ENCODE measurements around the gene CEACAM6. TPM values are rescaled to one million over a fixed set of nuclear protein-coding genes. Genes with fewer than 3 reads are reported as not detected.

Gene CEACAM6
- total and polyA plus RNA-seq, 9 of the 15 experiments (the other 6 are each of a cell fraction or from before 2014, with no cell fraction given): 0.24 TPM; not detected in 8

DNA sequence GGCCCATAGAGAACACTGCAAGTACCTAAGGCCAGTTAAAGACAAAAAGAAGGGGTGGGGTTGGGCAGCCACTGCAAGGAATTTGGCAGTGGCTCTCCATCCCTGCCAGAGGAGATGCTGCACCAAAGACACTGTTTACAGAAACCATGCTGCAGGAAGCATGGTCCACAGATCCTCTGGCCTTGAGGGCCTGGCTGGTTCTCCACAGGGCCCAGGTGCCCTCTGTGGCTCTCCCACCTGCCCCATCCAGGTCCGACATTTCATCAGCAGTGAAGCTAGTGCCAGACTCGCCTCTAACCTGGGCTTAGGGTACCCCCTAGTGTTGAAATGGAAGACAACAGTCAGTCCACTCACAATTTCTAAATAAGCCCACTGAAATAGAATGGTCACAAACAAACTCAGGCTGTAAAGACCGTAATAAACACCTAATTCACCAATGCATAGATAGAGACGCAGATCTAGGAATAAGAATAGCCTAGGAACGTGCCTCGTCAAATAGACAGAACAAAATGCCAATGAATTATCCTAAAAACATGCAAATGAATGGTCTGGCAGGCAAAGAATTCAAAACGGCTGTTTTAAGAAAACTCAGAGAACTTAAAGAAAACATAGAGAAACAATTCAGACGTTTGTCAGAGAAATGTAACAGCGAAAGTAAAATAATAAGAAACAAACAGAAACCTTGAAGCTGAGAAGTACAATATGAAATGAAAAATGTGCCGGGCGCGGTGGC is 65.8 kb downstream of the CEACAM6 start:
- no peaks in the 10 kb centered on the region for H3K9me1 ChIP-seq (ENCODE audit: control insufficient read depth, insufficient read depth, low read length)
- no peak overlapping the region for H3K4me3 ChIP-seq
- in situ Hi-C loops (cut with MboI) (no loop called here), intact Hi-C loops (cut with micrococcal nuclease) (loop anchor here (1.0 to 2.0 kb wide), 3 partner anchors 28 to 114 kb away; no protein-coding TSS in a partner anchor)
- H2AFZ ChIP-seq (ENCODE audit: low read depth, low read length): no peak overlapping the region
- no peak overlapping the region for H3K27ac ChIP-seq (ENCODE audit: extremely low read depth, low read depth, low read length)
- ChIA-PET CTCF (ENCODE audit: low intra/inter-chr PET ratio) (interaction anchor here (0.6 to 1.9 kb wide), 7 partner anchors 27 to 129 kb away, joined by 3 to 16 read pairs (median 7); no protein-coding TSS in a partner anchor), POLR2A (interaction anchor here (0.7 to 1.0 kb wide), 2 partner anchors 28 to 114 kb away, joined by 3 to 6 read pairs; no protein-coding TSS in a partner anchor)
- H3K36me3 ChIP-seq (ENCODE audit: control insufficient read depth, insufficient read depth, low read length): no peaks in the 10 kb centered on the region
- peak; percentile 64 to 77 (median 68) for DNase-seq (ENCODE audit: extremely low read depth in 1 of 4, low spot score in 3 of 4)
- peak; percentile 98 for FAIRE-seq
- H3K4me2 ChIP-seq (ENCODE audit: insufficient read depth, low read length): no peak overlapping the region
- no TSS peak for BruUV-seq (replicated peaks)
- H3K9me3 ChIP-seq (replicated peaks; ENCODE audit: control insufficient read depth, insufficient read depth, low read depth, low read length): no peaks in the 10 kb centered on the region
- H3K27me3 ChIP-seq (ENCODE audit: control insufficient read depth in 2 of 2, insufficient read depth in 2 of 2, low read length in 2 of 2): peaks cover 8 to 29% of the 10 kb centered on the region in 2 experiments; a peak in 4 of 5 replicates
- WGBS (ENCODE audit: insufficient coverage, low coverage, missing lambda C conversion rate): 25% methylated on average over 12 of the region's 12 CpGs
- no peak overlapping the region for H3K9ac ChIP-seq (ENCODE audit: insufficient read depth in 1 of 2, low read depth in 2 of 2, low read length in 2 of 2)
- H3K4me1 ChIP-seq (replicated peaks in 1 of 2; ENCODE audit: control insufficient read depth in 2 of 2, insufficient read depth in 2 of 2, low read length in 2 of 2): no peaks in the 10 kb centered on the region
- peak; percentile 97 for ATAC-seq
- no peaks in the 10 kb centered on the region for H3K79me2 ChIP-seq (ENCODE audit: control insufficient read depth, insufficient read depth, low read length)
- H4K20me1 ChIP-seq (replicated peaks; ENCODE audit: control insufficient read depth, insufficient read depth, low read length): no peaks in the 10 kb centered on the region
- TF ChIP-seq POLR2B (IDR thresholded peaks at IDR 0.05; ENCODE audit: low read depth, partially characterized antibody) (no peak), STAG1 (CRISPR knock-in tag; IDR thresholded peaks at IDR 0.05; ENCODE audit: borderline replicate concordance) (no peak; the same call in 1 of the 2 replicates), ZNF197 (CRISPR knock-in tag; IDR thresholded peaks at IDR 0.05; ENCODE audit: low read depth) (no peak), EZH2 (IDR thresholded peaks at IDR 0.05; ENCODE audit: borderline replicate concordance, low read depth, low read length) (no peak), RBM22 (IDR thresholded peaks at IDR 0.05; ENCODE audit: low read depth, low read length, poor library complexity, severe bottlenecking) (no peak)
- TF ChIP-seq, protein P1, sequence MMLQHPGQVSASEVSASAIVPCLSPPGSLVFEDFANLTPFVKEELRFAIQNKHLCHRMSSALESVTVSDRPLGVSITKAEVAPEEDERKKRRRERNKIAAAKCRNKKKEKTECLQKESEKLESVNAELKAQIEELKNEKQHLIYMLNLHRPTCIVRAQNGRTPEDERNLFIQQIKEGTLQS (IDR thresholded peaks at IDR 0.05): peak; percentile 27; the same call in 1 of the 2 replicates
- TF ChIP-seq, protein P1 (CRISPR knock-in tag; conservative IDR thresholded peaks at IDR 0.05): no peak
- TF ChIP-seq, protein P2, sequence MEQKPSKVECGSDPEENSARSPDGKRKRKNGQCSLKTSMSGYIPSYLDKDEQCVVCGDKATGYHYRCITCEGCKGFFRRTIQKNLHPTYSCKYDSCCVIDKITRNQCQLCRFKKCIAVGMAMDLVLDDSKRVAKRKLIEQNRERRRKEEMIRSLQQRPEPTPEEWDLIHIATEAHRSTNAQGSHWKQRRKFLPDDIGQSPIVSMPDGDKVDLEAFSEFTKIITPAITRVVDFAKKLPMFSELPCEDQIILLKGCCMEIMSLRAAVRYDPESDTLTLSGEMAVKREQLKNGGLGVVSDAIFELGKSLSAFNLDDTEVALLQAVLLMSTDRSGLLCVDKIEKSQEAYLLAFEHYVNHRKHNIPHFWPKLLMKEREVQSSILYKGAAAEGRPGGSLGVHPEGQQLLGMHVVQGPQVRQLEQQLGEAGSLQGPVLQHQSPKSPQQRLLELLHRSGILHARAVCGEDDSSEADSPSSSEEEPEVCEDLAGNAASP (IDR thresholded peaks at IDR 0.05): no peak
- TF ChIP-seq, protein P3, sequence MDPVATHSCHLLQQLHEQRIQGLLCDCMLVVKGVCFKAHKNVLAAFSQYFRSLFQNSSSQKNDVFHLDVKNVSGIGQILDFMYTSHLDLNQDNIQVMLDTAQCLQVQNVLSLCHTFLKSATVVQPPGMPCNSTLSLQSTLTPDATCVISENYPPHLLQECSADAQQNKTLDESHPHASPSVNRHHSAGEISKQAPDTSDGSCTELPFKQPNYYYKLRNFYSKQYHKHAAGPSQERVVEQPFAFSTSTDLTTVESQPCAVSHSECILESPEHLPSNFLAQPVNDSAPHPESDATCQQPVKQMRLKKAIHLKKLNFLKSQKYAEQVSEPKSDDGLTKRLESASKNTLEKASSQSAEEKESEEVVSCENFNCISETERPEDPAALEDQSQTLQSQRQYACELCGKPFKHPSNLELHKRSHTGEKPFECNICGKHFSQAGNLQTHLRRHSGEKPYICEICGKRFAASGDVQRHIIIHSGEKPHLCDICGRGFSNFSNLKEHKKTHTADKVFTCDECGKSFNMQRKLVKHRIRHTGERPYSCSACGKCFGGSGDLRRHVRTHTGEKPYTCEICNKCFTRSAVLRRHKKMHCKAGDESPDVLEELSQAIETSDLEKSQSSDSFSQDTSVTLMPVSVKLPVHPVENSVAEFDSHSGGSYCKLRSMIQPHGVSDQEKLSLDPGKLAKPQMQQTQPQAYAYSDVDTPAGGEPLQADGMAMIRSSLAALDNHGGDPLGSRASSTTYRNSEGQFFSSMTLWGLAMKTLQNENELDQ (CRISPR knock-in tag; IDR thresholded peaks at IDR 0.05; ENCODE audit: borderline replicate concordance): no peak
